DOHH2 (cell line): Measurements from ENCODE around the gene UCHL3.

Source experiments
- H3F3A ChIP-seq: fragments of 200-600 bp; sonication (generic), shearing (Covaris generic); 2 replicates; pipeline ENCODE4 v1.6.0; 2016; ENCODE audit warnings: antibody characterized with exemption, mild to moderate bottlenecking; ENCODE audit not compliant: control insufficient read depth, insufficient read depth
- H3K27ac ChIP-seq: fragments of 200-600 bp; sonication (generic); 2 replicates; pipeline ENCODE4 v1.5.1; 2014; ENCODE audit warnings: low read depth, mild to moderate bottlenecking, low read length, moderate library complexity
- H3K27me3 ChIP-seq: fragments of 200-600 bp; sonication (generic); 2 replicates; pipeline ENCODE4 v1.6.1; 2014; ENCODE audit warnings: mild to moderate bottlenecking, low read length, mixed read lengths; ENCODE audit not compliant: control insufficient read depth
- H3K36me3 ChIP-seq: fragments of 200-600 bp; sonication (generic); 2 replicates; pipeline ENCODE4 v1.6.1; 2014; ENCODE audit warnings: mild to moderate bottlenecking, low read length, moderate library complexity, mixed read lengths; ENCODE audit not compliant: control insufficient read depth
- H3K4me1 ChIP-seq: fragments of 200-600 bp; sonication (generic); 2 replicates; pipeline ENCODE4 v1.6.1; 2014; ENCODE audit warnings: mild to moderate bottlenecking, low read length, mixed read lengths; ENCODE audit not compliant: control insufficient read depth
- H3K4me2 ChIP-seq: fragments of 200-600 bp; sonication (generic); 2 replicates; pipeline ENCODE4 v1.6.0; 2014; ENCODE audit warnings: mild to moderate bottlenecking, low read length, moderate library complexity
- H3K4me3 ChIP-seq: fragments of 200-600 bp; sonication (generic); 2 replicates; pipeline ENCODE4 v1.5.1; 2014; ENCODE audit warnings: mild to moderate bottlenecking, low read length, mixed read lengths
- H3K79me2 ChIP-seq: fragments of 200-600 bp; sonication (generic); 2 replicates; pipeline ENCODE4 v1.6.1; 2014; ENCODE audit warnings: mild to moderate bottlenecking, low read length, mixed read lengths; ENCODE audit not compliant: control insufficient read depth
- H3K9me2 ChIP-seq: fragments of 200-600 bp; sonication (generic); replicated peaks from 2 replicates; pipeline ENCODE4 v1.6.1; 2014; ENCODE audit warnings: mild to moderate bottlenecking, low read length, mixed read lengths; ENCODE audit not compliant: control insufficient read depth
- H3K9me3 ChIP-seq: fragments of 200-600 bp; sonication (generic); 2 replicates; pipeline ENCODE4 v1.6.1; 2014; ENCODE audit warnings: antibody characterized with exemption, low read length, mixed read lengths; ENCODE audit not compliant: control insufficient read depth, insufficient read depth
- H4K20me1 ChIP-seq: fragments of 200-600 bp; sonication (generic); 2 replicates; pipeline ENCODE4 v1.6.0; 2014; ENCODE audit warnings: low read depth, mild to moderate bottlenecking, antibody characterized with exemption, low read length, moderate library complexity; ENCODE audit not compliant: control insufficient read depth, insufficient read depth
- CTCF ChIP-seq: fragments of 200-600 bp; sonication (generic); IDR thresholded peaks from one replicate; pipeline ENCODE4 v1.5.1; 2014; ENCODE audit warnings: antibody characterized with exemption, mild to moderate bottlenecking, low read depth, low read length; ENCODE audit not compliant: poor library complexity, severe bottlenecking
- EZH2phosphoT487 ChIP-seq: fragments of 200-600 bp; sonication (generic); IDR thresholded peaks from 2 replicates; pipeline ENCODE4 v1.6.1; 2017; ENCODE audit warnings: borderline replicate concordance, mild to moderate bottlenecking, antibody characterized with exemption, low read length, moderate library complexity, mixed read lengths

Gene UCHL3

GRCh38 chr13:75643182-75643581, 93.6 kb downstream of the UCHL3 start:
- Histone ChIP-seq H3K4me2 (no peak overlapping the region), H3K4me1 (no peaks in the 10 kb centered on the region), H3F3A (no peaks in the 10 kb centered on the region), H4K20me1 (no peaks in the 10 kb centered on the region), H3K36me3 (0 out of 2 replicates have a peak, but pooled peaks cover 3% of the 10 kb centered on the region), H3K9me2 (no peaks in the 10 kb centered on the region), H3K79me2 (no peaks in the 10 kb centered on the region), H3K27ac (no peak overlapping the region), H3K9me3 (no peaks in the 10 kb centered on the region), H3K4me3 (no peak overlapping the region), H3K27me3 (no peaks in the 10 kb centered on the region)
- no peak for TF ChIP-seq CTCF

- Histone ChIP-seq H3K27ac (no peak overlapping the region), H3K79me2 (no peaks in the 10 kb centered on the region), H3K36me3 (0 out of 2 replicates have a peak, but pooled peaks cover 3% of the 10 kb centered on the region)
These were observed 94.1 kb downstream of the UCHL3 start for GRCh38 chr13:75643693-75644092.

GRCh38 chr13:75645141-75645540, 95.5 kb downstream of the UCHL3 start:
- TF ChIP-seq CTCF (no peak), EZH2phosphoT487 (no peak)
- no peak overlapping the region for H3K4me2 ChIP-seq
- H3K27ac ChIP-seq: no peak overlapping the region
- no peaks in the 10 kb centered on the region for H3K9me2 ChIP-seq
- no peaks in the 10 kb centered on the region for H3K9me3 ChIP-seq
- H3K27me3 ChIP-seq: no peaks in the 10 kb centered on the region
- no peaks in the 10 kb centered on the region for H3F3A ChIP-seq
- no peaks in the 10 kb centered on the region for H4K20me1 ChIP-seq
- 0 out of 2 replicates have a peak, but pooled peaks cover 3% of the 10 kb centered on the region for H3K36me3 ChIP-seq
- no peaks in the 10 kb centered on the region for H3K79me2 ChIP-seq
- no peaks in the 10 kb centered on the region for H3K4me1 ChIP-seq
- H3K4me3 ChIP-seq: no peak overlapping the region

More at GRCh38 chr13:75643693-75644092, 94.1 kb downstream of the UCHL3 start:
- Histone ChIP-seq H3K9me3 (no peaks in the 10 kb centered on the region), H3K4me1 (no peaks in the 10 kb centered on the region), H3K4me2 (no peak overlapping the region), H4K20me1 (no peaks in the 10 kb centered on the region), H3K4me3 (no peak overlapping the region), H3F3A (no peaks in the 10 kb centered on the region), H3K9me2 (no peaks in the 10 kb centered on the region), H3K27me3 (no peaks in the 10 kb centered on the region)
- TF ChIP-seq EZH2phosphoT487 (no peak), CTCF (no peak)
